GM13977 (cell line): Measurements from ENCODE around the gene LRRC28.

ENCODE experiments used
- DNase-seq: peaks from one replicate; pipeline ENCODE4 v3.0.0; 2012; ENCODE audit warnings: low spot score
- CTCF ChIP-seq: IDR thresholded peaks from 2 replicates; pipeline ENCODE4 v1.5.1; 2012; ENCODE audit warnings: mild to moderate bottlenecking, control low read depth; ENCODE audit not compliant: insufficient read depth; ENCODE audit errors: extremely low read depth, missing control alignments
- in situ Hi-C: fragments of 300-500 bp; cut with MboI; formaldehyde crosslinking; loops from one replicate; pipeline ENCODE4 v1.12.0; 2022; ENCODE audit warnings: low sequenced_read_pairs, low pct_unique_long_range_greater_than_20kb, mixed read lengths, inconsistent platforms; ENCODE audit not compliant: unreplicated experiment

Gene LRRC28

DNA sequence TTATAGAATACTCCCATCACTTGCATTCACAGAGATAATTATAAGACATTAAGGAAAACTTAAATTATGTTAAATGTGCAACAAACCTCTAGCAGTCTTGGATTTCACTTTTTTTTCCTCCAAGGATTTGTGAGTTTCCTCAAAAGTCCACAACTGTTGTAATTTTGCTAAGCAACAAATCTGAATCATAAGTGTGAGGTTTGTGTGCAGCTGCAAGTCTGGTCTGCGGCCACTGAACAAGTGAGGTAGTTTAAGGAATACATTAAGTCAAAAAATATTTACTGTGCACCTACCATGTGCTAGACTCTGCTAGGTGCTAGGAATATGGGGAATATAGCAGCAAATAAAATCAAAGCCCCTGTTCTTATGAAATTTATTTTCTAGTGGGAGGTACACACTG is 70.2 kb downstream of the LRRC28 start:
- TF ChIP-seq CTCF = no peak
- in situ Hi-C loops = no loop called here
- no peak for DNase-seq

DNA sequence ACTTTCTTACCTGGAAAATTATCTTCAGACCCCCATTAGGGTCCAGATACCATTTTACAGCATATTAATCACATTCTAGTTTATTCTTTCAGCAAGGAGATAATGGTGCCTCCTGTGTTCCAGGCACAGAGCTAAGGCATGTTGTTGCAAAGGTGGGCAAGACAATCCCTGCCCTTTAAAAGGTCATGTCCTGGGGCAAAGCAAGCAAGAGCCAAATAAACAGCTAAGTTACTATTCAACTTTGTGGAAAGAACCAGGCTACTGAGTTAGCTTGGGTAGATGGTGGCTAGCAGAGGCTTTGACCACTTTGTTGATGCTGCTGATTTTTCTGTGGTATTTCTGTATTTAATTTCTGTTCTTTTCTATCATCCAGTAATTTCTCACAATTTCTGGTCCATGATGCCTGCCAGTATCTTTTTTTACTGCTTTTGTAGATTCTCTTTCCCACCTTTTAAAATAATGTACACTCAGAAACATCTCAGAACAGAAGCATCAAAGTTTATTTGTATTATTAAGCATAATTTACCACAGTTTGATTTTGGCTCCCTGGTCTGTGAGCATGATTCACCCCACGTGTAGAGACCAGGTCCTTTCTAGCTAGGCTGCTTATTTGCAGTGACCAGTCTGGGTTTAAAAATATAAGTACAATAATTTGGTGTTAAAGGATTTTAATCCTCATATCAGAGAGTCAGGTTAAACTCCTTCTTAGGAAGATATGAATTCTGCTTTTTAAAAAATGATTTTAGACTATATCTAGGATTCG is 71.5 kb downstream of the LRRC28 start:
- no peak for DNase-seq
- in situ Hi-C loops = no loop called here
- no peak for TF ChIP-seq CTCF

DNA sequence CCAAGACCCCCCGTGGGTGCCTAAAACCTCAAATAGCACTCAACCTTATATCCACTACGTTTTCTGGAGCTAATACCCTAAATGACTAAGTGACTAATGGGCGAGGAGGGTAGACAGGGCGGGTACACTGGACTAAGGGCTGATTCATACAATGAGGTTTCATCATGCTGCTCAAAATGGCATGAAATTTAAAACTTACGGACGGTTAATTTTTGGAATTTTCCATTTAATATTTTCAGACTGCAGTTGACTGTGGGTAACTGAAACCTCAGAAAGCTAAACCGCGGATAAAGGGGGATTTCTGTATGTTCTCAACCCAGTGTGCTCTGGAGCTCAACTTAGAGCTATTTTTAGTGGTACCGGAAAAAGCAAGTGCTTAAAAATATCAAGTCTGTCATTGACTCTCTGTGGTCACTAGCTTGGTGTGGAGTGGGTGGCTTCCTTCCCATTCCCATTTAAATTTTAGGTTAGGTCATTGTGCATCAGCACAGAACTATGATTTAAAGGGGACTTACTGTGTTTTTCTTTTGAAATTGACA is 72.9 kb downstream of the LRRC28 start:
- no peak for TF ChIP-seq CTCF
- in situ Hi-C loops = no loop called here
- DNase-seq = no peak

GRCh38 chr15:99324700-99325099 is 73.4 kb downstream of the LRRC28 start:
- in situ Hi-C loops = no loop called here
- no peak for DNase-seq
- TF ChIP-seq CTCF = no peak

- no peak for TF ChIP-seq CTCF
- in situ Hi-C loops = no loop called here
- no peak for DNase-seq
Observed at GRCh38 chr15:99326235-99326634, 75.0 kb downstream of the LRRC28 start.

- TF ChIP-seq CTCF = no peak
- in situ Hi-C loops = no loop called here
Observed at GRCh38 chr15:99328106-99329072, 77.1 kb downstream of the LRRC28 start.

More at GRCh38 chr15:99328106-99329072, 77.1 kb downstream of the LRRC28 start:
- no peak for DNase-seq
